SU-DHL-6 (cell line): ENCODE data around the gene EPHA6.

Source experiments
- EZH2phosphoT487 ChIP-seq: fragments of 200-600 bp; sonication (generic), shearing (Covaris generic); conservative IDR thresholded peaks from 2 replicates; pipeline ENCODE4 v1.6.1; 2018; ENCODE audit warnings: mild to moderate bottlenecking, antibody characterized with exemption, low read length, moderate library complexity, mixed read lengths
- TF ChIP-seq, protein P1 (sequence below): fragments of 200-600 bp; sonication (generic); IDR thresholded peaks from one replicate; pipeline ENCODE4 v1.5.1; 2017; ENCODE audit warnings: antibody characterized with exemption, mild to moderate bottlenecking, low read length, moderate library complexity; ENCODE audit not compliant: insufficient read depth, poor library complexity, severe bottlenecking

- TF ChIP-seq, protein P1, sequence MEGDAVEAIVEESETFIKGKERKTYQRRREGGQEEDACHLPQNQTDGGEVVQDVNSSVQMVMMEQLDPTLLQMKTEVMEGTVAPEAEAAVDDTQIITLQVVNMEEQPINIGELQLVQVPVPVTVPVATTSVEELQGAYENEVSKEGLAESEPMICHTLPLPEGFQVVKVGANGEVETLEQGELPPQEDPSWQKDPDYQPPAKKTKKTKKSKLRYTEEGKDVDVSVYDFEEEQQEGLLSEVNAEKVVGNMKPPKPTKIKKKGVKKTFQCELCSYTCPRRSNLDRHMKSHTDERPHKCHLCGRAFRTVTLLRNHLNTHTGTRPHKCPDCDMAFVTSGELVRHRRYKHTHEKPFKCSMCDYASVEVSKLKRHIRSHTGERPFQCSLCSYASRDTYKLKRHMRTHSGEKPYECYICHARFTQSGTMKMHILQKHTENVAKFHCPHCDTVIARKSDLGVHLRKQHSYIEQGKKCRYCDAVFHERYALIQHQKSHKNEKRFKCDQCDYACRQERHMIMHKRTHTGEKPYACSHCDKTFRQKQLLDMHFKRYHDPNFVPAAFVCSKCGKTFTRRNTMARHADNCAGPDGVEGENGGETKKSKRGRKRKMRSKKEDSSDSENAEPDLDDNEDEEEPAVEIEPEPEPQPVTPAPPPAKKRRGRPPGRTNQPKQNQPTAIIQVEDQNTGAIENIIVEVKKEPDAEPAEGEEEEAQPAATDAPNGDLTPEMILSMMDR: no peak
- TF ChIP-seq EZH2phosphoT487: no peak
Measured at GRCh38 chr3:97485206-97485605, 670.8 kb downstream of the EPHA6 start.
